Spinal cord (tissue), 10 donors: Measurements from ENCODE around the gene C4orf50. TPM values are rescaled to one million over a fixed set of nuclear protein-coding genes. Genes with fewer than 3 reads are reported as not detected.

Experiments used
- DNase-seq, 6 donors: peaks; one replicate each; pipeline versions ENCODE4 v3.0.0 to v3.0.0-alpha.2; 2013 to 2015; ENCODE audit warnings: low spot score in 6 of 6, low read depth in 4 of 6
- H3K27ac ChIP-seq: one replicate; pipeline ENCODE4 v1.5.1; 2013; ENCODE audit warnings: low read depth, low read length, control low read depth
- H3K27me3 ChIP-seq: one replicate; pipeline ENCODE4 v1.6.1; 2013; ENCODE audit warnings: low read length; ENCODE audit not compliant: control insufficient read depth, insufficient read depth
- H3K36me3 ChIP-seq: one replicate; pipeline ENCODE4 v1.6.1; 2013; ENCODE audit warnings: low read length; ENCODE audit not compliant: control insufficient read depth, insufficient read depth
- H3K4me1 ChIP-seq: one replicate; pipeline ENCODE4 v1.6.1; 2013; ENCODE audit warnings: low read length; ENCODE audit not compliant: control insufficient read depth, insufficient read depth
- H3K4me3 ChIP-seq: one replicate; pipeline ENCODE4 v1.5.1; 2013; ENCODE audit warnings: low read depth, low read length, control low read depth
- H3K9me3 ChIP-seq: one replicate; pipeline ENCODE4 v1.6.1; 2013; ENCODE audit warnings: low read length; ENCODE audit not compliant: control insufficient read depth, insufficient read depth
- WGBS: methylation state at CpG from one replicate; pipeline ENCODE4 v1.1.5; 2013; ENCODE audit warnings: missing lambda C conversion rate; ENCODE audit not compliant: insufficient coverage; 5-methylcytosine and 5-hydroxymethylcytosine counted together
- long read RNA-seq, 4 donors: transcript quantifications; one replicate each; lab custom pipeline, GENCODE V29; 2026
- polyA plus RNA-seq, 2 donors: library from polyadenylated mRNA; unstranded; fragments of 120-200 nt; gene quantifications; one replicate each; pipeline ENCODE4 v1.2.1, GENCODE V29; 2013; ENCODE audit not compliant: insufficient read length in 2 of 2
- total RNA-seq, 2 donors: library from RNA; depleted of rRNA in 1 of 2; stranded (reverse); fragments of 120-200 nt in 1 of 2; fragments of >200 nt in 1 of 2; gene quantifications; one replicate each; pipeline versions ENCODE4 v1.2.3 to v1.2.4, GENCODE V29; 2013 to 2014
- donor health status: healthy.

Gene C4orf50
- total RNA-seq (1 to 10 TPM; 1.9 to 6.4 TPM), polyA plus RNA-seq (1 to 10 TPM; 2.6 to 2.9 TPM)
- long read RNA-seq, donor 1: 0 reads
- long read RNA-seq, donor 2: 0 reads
- long read RNA-seq, donor 3: 0 reads
- long read RNA-seq, donor 4: 0 reads

DNA sequence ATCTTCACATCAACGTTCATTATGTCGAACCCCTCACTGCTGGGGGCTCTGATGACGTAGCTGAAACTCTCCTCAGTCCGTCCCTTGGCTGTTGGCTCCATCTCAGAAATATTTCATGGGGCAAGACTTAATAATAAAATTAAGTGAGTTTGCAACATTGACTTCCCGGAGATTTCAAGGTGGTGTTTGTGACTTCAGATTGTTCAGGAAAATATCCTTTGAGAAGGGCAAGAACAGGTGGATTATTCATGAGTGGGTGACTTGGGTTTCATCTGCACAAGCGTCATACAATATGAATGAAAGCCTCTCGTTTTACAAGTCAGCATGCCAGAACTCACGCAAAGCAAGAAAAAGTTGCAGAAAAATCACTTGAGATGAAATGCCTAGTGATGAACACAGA lies at the start of gene C4orf50:
C4orf50 (minus strand) TSS at position 101 of the 400 bp plus-strand sequence.
- no peak for DNase-seq
- no peaks in the 10 kb centered on the region for H3K9me3 ChIP-seq
- no peak within 1 kb of the TSS for H3K4me3 ChIP-seq
- no peak within 1 kb of the TSS for H3K27ac ChIP-seq
- 98% methylated on average over 5 of the region's 8 CpGs for WGBS
- H3K27me3 ChIP-seq: no peaks in the 10 kb centered on the region
- H3K36me3 ChIP-seq: peaks cover 10% of the 10 kb centered on the region
- peaks cover 9% of the 10 kb centered on the region for H3K4me1 ChIP-seq

DNA sequence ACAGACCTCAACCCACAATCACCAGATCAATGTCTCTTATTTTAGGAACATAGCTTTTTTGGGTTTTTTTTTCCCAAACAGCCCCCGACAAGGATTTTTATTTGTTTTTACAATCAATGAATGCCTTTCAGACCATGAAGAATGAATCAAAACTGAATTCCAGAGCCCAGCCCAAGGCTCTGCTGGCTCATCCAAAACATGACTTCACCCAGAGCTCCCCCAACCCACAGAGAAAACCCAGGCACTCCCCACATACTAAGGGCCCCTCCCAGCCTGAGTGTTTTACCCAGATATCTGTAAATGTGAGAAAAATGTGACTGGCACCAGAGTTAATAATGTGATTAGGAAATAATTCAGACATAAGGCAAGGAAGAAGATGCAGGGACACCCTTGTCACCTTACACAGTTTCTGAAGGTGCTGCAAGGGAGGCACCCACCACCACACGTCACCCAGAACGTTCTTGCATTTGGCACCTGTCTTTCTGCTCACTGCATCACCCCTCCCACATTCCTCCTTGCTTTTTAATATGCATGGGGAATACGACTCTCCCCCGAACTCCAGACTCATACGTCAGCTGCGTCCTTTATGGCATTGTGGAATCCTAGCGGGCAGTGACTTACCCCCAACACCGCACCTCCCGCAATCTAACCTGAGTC lies 47.8 kb upstream of the C4orf50 start:
- no peak overlapping the region for H3K4me3 ChIP-seq
- no peak overlapping the region for H3K27ac ChIP-seq
- no peak for DNase-seq
- H3K4me1 ChIP-seq: no peaks in the 10 kb centered on the region
- H3K27me3 ChIP-seq: no peaks in the 10 kb centered on the region
- WGBS: 79% methylated on average over 9 of the region's 10 CpGs
- H3K9me3 ChIP-seq: no peaks in the 10 kb centered on the region
- peaks cover 33% of the 10 kb centered on the region for H3K36me3 ChIP-seq

DNA sequence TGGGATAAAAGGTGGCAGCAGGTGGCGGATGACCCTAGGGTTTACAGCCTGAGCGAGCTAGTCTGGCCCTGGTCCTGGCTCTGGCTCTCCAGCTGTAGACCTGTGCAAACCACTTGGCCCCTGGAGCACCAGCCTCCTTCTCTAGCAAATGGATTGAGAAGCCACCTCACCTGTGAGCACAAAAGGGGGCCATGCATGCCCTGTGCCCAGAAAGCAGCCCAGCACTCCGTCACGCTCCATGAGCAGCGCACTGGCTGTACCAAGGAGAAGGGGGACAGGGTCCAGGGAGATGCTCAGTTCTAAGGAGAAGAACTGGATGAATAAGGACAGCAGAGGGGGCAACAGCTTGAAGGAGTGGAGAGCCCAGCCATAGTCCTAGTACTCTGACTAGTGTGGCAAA lies 46.9 kb upstream of the C4orf50 start:
- H3K27me3 ChIP-seq: no peaks in the 10 kb centered on the region
- no peaks in the 10 kb centered on the region for H3K9me3 ChIP-seq
- peaks cover 31% of the 10 kb centered on the region for H3K36me3 ChIP-seq
- H3K4me1 ChIP-seq: no peaks in the 10 kb centered on the region
- no peak for DNase-seq
- no peak overlapping the region for H3K4me3 ChIP-seq
- H3K27ac ChIP-seq: no peak overlapping the region
- WGBS: 91% methylated on average over 5 of the region's 5 CpGs

DNA sequence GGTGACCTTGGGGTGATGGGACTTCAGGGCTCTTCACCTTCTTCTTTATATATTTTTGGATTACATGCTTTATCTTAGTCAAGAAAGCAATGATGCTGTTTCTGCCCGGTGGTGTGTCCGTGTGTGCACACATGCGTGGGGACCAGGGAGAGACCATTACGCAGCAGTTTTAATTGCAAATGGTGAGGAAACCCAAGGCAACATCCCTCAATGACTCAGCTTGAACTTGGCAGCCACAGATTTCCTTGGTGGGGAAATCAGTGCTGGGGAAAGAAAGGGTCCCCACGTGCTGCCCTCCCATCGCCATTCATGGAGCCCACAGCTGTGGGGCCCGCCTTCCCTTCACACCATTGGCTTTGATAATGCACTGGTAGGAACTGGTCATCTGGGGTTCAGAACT lies 46.2 kb upstream of the C4orf50 start:
- peaks cover 32% of the 10 kb centered on the region for H3K36me3 ChIP-seq
- H3K27me3 ChIP-seq: no peaks in the 10 kb centered on the region
- H3K9me3 ChIP-seq: no peaks in the 10 kb centered on the region
- no peak overlapping the region for H3K27ac ChIP-seq
- H3K4me3 ChIP-seq: no peak overlapping the region
- H3K4me1 ChIP-seq: no peaks in the 10 kb centered on the region
- WGBS: 100% methylated on average over 1 of the region's 7 CpGs
- DNase-seq: no peak

DNA sequence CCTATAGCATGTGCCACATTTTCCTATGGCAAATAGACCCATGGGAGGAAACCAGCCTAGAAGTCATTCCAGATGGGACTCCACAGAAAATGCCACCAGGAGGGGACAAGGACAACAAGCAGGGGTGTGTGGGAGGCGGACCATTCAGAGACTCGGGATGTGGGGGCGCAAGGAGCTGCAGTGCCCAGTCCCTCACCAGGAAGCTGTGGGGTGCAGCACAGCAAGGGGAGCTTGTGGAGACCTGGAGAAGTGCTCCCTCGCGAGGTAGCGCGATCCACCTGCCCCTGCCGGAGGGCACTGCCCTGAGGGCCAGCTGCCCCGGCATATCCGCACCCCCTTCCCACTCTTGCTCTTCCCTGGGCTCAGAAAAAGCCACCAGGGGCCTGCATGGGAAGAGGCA lies 45.5 kb upstream of the C4orf50 start:
- Histone ChIP-seq H3K4me1 (no peaks in the 10 kb centered on the region), H3K36me3 (peaks cover 37% of the 10 kb centered on the region), H3K27me3 (no peaks in the 10 kb centered on the region), H3K27ac (no peak overlapping the region), H3K9me3 (peaks cover 2% of the 10 kb centered on the region), H3K4me3 (no peak overlapping the region)
- 93% methylated on average over 8 of the region's 10 CpGs for WGBS
- DNase-seq: no peak

DNA sequence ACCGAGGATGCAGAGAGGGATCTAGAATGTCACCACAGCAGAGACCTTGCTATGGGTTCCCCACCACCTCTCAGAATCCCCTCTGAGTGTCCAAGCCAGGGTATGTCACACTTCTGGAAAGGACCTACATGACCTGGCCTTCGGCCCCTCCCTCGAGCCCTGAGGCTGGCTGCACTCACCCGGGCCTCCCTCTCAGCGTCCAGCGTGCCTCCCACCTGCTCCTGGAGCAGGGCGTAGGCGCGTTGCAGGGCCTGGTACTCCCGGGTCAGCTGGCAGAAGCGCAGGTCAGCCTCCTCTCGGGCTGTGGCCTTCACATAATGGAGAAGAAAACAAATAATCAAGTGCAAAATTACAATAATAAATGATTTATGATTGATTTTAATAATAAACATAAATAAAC lies 43.9 kb upstream of the C4orf50 start:
- H3K4me3 ChIP-seq: no peak overlapping the region
- 92% methylated on average over 6 of the region's 12 CpGs for WGBS
- H3K36me3 ChIP-seq: peaks cover 46% of the 10 kb centered on the region
- H3K27ac ChIP-seq: no peak overlapping the region
- H3K9me3 ChIP-seq: peaks cover 2% of the 10 kb centered on the region
- H3K27me3 ChIP-seq: no peaks in the 10 kb centered on the region
- DNase-seq: no peak
- H3K4me1 ChIP-seq: peaks cover 6% of the 10 kb centered on the region

DNA sequence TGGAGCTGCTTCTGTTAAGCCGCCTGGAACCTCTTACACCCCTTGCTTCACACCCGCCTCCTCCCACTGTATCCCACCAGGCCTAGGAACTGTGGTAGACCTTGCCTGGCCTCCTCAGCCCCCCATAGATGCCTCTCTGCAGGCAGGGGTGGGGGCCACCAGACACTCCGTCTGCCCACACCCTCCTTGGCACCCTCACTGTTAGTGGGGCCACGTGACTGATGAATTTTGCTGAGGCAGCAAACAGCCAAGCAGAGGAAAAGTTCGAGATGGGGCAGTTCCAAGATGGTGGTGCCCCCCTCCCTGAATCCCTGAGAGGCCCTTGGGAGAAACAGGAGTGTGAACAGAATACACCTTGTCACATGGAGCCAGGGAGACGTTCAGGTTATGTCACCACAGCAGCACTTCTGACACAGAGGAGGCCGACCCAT lies 41.2 kb upstream of the C4orf50 start:
- no peak for DNase-seq
- 92% methylated on average over 7 of the region's 7 CpGs for WGBS
- Histone ChIP-seq H3K27ac (no peak overlapping the region), H3K36me3 (peaks cover 62% of the 10 kb centered on the region), H3K27me3 (no peaks in the 10 kb centered on the region), H3K4me1 (peaks cover 12% of the 10 kb centered on the region), H3K9me3 (peaks cover 2% of the 10 kb centered on the region), H3K4me3 (no peak overlapping the region)

DNA sequence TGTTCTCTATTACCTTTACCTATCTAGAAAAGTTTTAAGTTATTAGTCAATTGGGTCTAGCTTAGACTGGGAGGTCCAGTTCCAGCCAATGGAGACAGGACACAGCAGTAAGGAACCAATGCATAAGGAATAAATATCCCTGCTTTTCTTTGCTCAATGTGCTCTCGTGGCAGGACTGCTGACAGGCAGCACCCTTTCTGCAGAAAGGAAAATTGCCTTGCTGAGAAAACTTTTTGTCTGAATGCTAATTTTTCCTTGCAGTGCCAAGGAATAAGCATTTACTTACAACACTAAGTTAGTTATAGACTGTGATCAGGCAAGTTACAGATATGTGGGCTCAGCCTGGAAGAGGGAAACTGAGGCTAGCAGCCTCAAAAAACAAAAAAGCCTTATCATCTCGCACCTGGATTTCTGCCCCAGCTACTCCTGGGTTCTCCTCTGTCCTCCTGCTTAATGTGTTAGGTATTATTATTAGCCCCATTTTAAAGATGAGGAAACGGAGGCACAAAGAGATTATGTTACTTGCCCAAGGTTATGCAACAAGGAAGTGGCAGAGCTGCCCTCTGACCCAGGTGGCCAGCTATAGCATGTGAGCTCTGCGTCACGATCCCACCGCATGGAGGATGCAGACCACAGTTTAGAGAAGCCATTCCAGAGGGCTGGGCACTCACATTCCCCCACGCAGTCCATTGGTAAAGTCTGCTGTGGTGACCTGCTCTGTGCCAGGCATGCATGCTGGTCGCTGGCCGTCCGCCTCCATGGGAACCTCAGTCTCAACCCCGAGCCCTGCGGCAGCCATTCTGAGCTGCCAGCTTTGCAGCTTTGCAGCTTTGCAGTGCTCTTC lies 40.5 kb upstream of the C4orf50 start:
- no peak for DNase-seq
- Histone ChIP-seq H3K36me3 (peaks cover 63% of the 10 kb centered on the region), H3K9me3 (peaks cover 2% of the 10 kb centered on the region), H3K27ac (no peak overlapping the region), H3K4me3 (no peak overlapping the region), H3K27me3 (no peaks in the 10 kb centered on the region), H3K4me1 (peaks cover 12% of the 10 kb centered on the region)
- 93% methylated on average over 10 of the region's 12 CpGs for WGBS

DNA sequence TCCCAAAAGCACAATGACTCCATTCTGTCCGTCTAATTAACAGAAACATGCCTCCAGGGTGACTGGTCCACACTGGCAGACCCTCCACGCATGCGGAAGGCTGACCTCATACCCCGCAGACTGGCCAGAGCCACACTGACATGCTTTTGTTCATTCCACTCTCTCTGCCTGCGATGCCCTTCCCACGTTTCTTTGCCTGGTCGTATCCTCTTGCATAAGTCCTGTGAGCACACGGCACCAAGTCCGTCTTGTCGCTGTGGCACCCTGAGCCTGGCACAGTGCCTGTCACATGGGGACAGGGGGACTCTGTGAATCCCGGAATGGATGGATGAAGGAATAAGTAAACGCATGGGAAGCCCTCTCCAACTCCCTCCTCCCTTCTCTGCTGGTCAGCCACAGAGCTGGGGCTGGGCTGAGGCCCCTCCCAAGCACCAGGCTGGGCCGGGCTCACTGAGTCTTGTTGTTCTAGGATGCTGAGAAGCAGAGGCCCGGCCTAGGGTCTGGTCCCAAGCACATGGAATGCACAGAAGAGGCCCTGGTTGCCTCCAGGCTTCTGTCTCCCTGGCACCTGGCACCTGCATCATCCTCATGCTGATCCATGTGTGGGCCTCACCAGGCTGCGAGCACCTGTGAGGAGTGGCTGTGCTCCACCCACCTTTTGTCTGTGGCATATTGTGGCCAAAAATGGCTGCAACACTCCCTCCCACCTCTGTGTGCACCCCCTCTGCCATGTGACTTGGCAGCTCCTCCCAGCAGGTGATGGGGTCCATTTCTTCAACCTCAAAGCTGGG lies 38.9 kb upstream of the C4orf50 start:
- Histone ChIP-seq H3K27me3 (no peaks in the 10 kb centered on the region), H3K27ac (no peak overlapping the region), H3K4me1 (peaks cover 12% of the 10 kb centered on the region), H3K4me3 (no peak overlapping the region), H3K9me3 (peaks cover 2% of the 10 kb centered on the region), H3K36me3 (peaks cover 54% of the 10 kb centered on the region)
- DNase-seq: peak in 1 of 6 donors; percentile 32
- WGBS: 68% methylated on average over 13 of the region's 15 CpGs
